Cardiac muscle cell (in vitro differentiated cells and primary cell): ENCODE results near the gene PTPN14. TPM values are rescaled to one million over a fixed set of nuclear protein-coding genes. Genes with fewer than 3 reads are reported as not detected.

ENCODE experiments used
- DNase-seq, 2 donors: peaks; one replicate each; pipeline versions ENCODE4 v3.0.0 to v3.0.0-alpha.2; 2010 to 2017; ENCODE audit warnings: low read depth in 1 of 2, low spot score in 1 of 2
- H3K27ac ChIP-seq: fragments of 200-600 bp; sonication (generic); 2 replicates; pipeline ENCODE4 v1.5.1; 2016
- H3K27me3 ChIP-seq: fragments of 200-600 bp; sonication (generic); 2 replicates; pipeline ENCODE4 v1.6.0; 2016; ENCODE audit warnings: control low read depth
- H3K36me3 ChIP-seq: fragments of 200-600 bp; sonication (generic); 2 replicates; pipeline ENCODE4 v1.5.1; 2016; ENCODE audit warnings: control low read depth
- H3K4me1 ChIP-seq: fragments of 200-600 bp; sonication (generic); 2 replicates; pipeline ENCODE4 v1.8.1; 2017; ENCODE audit warnings: low read depth, mild to moderate bottlenecking, mixed run types
- H3K4me3 ChIP-seq: fragments of 200-600 bp; sonication (generic); 2 replicates; pipeline ENCODE4 v1.5.1; 2016; ENCODE audit warnings: mild to moderate bottlenecking
- H3K9me3 ChIP-seq: fragments of 200-600 bp; sonication (generic); 2 replicates; pipeline ENCODE4 v1.5.1; 2017; ENCODE audit warnings: low read depth, mild to moderate bottlenecking, control low read depth
- polyA plus RNA-seq: library from polyadenylated mRNA; unstranded; fragments of >200 nt; fragmentation: Nextera tagmentation; extraction: Ambion mirVana; gene quantifications from 2 replicates; pipeline ENCODE4 v1.2.1, GENCODE V29; 2016
- total RNA-seq: library from RNA; depleted of rRNA; stranded (reverse); fragments of >200 nt; gene quantifications from 2 replicates; pipeline ENCODE4 v1.2.3, GENCODE V29; 2016
- TF ChIP-seq, protein P1 (sequence below): IDR thresholded peaks from 2 replicates; pipeline ENCODE4 v1.5.1; 2012; ENCODE audit warnings: low read depth, mild to moderate bottlenecking, low read length

Gene PTPN14
- total and polyA plus RNA-seq, 2 experiments from 2014 or later = 4.6 to 5.4 TPM

DNA sequence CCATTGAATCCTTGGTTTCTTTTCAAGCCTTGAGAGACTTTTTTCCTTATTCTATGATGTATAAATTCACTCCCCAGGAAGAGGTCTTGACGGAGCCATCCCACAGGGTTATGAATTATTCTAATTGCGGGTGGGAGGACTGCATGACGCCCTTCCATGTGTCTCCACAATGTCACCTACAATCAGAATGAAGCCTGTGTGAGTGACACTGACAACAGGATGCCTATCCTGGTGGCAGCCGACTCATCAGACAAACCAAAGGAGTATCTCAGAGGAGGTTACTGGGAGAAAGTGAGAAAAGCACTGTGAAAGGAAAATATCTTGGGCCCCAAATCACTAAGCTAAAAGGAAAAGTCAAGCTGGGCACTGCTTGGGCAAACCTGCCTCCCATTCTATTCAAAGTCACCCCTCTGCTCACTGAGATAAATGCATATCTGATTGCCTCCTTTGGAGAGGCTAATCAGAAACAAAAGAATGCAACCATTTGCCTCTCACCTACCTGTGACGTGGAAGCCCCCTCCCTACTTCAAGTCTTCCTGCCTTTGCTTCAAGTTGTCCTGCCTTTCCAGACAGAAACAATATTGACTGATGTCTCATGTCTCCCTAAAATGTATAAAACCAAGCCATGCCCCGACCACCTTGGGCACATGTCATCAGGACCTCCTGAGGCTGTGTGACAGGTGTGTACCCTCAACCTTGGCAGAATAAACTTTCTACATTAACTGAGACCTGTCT lies 172.0 kb downstream of the PTPN14 start:
- TF ChIP-seq, protein P1, sequence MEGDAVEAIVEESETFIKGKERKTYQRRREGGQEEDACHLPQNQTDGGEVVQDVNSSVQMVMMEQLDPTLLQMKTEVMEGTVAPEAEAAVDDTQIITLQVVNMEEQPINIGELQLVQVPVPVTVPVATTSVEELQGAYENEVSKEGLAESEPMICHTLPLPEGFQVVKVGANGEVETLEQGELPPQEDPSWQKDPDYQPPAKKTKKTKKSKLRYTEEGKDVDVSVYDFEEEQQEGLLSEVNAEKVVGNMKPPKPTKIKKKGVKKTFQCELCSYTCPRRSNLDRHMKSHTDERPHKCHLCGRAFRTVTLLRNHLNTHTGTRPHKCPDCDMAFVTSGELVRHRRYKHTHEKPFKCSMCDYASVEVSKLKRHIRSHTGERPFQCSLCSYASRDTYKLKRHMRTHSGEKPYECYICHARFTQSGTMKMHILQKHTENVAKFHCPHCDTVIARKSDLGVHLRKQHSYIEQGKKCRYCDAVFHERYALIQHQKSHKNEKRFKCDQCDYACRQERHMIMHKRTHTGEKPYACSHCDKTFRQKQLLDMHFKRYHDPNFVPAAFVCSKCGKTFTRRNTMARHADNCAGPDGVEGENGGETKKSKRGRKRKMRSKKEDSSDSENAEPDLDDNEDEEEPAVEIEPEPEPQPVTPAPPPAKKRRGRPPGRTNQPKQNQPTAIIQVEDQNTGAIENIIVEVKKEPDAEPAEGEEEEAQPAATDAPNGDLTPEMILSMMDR = no peak
- H3K9me3 ChIP-seq = no peaks in the 10 kb centered on the region
- no peak overlapping the region for H3K27ac ChIP-seq
- peaks cover 4% of the 10 kb centered on the region for H3K4me1 ChIP-seq
- DNase-seq = no peak
- H3K4me3 ChIP-seq = no peak overlapping the region
- peaks cover 6% of the 10 kb centered on the region for H3K36me3 ChIP-seq
- no peaks in the 10 kb centered on the region for H3K27me3 ChIP-seq

DNA sequence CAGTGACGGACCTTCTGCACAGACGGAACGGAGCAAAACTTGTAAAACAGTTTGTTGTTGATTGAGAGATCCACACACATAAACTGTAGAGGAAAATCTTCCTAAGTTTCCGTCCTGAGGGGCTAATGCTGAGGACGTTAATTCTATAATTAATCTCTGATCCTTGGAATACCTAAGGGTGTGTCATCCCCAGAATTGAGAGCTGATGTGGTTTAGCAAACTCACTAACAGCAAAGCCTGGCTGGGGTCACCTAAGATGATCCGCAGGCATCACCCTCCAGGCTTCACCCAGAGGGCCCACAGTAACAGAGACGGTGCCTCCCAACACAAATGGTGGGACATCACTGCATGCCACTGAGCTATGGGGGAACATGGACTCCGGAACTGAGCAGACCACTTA lies 172.9 kb downstream of the PTPN14 start:
- Histone ChIP-seq H3K27me3 (no peaks in the 10 kb centered on the region), H3K4me3 (no peak overlapping the region), H3K36me3 (peaks cover 6% of the 10 kb centered on the region), H3K4me1 (peaks cover 4% of the 10 kb centered on the region), H3K27ac (no peak overlapping the region), H3K9me3 (no peaks in the 10 kb centered on the region)
- TF ChIP-seq, protein P1 = no peak
- no peak for DNase-seq

DNA sequence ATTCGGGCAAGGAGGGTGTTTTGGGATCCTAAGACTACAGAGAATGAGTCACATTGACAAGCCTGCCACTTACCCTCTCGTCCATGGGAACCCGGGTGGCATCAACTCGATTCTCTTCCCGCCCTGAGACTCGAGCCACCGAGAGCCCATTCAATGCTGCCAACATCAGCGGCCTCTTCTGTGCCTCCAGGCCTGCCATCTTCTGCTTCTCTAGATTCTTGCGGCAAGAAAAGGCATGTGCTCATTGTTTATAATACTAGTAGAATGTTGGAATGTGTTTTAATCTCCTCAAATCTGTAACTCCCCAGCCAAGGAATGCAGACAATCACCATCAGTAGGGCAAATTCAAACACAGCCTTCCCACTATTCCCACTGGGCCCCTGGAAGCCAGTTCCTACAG lies 173.5 kb downstream of the PTPN14 start:
- peaks cover 2% of the 10 kb centered on the region for H3K36me3 ChIP-seq
- H3K27ac ChIP-seq = no peak overlapping the region

DNA sequence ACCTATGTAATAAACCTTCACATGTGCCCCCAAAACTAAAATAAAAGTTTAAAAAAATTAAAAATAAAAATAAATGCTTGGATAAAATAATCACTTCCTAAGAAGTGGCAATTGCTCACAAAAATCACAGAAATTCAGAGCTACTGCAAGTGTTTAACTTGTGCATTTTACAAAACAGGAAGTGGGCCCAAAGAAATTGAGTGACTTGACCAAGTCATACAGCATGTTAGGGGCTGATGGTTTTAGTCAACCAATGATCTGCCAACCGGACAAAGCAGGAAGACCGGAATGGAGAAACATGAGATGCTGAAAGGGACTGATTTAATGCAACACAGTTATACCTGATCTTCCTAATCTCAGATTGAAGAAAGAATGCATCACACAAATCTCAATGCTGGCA lies 173.9 kb downstream of the PTPN14 start:
- Histone ChIP-seq H3K27ac (no peak overlapping the region), H3K36me3 (no peaks in the 10 kb centered on the region), H3K4me3 (no peak overlapping the region), H3K9me3 (no peaks in the 10 kb centered on the region), H3K27me3 (no peaks in the 10 kb centered on the region), H3K4me1 (peaks cover 4% of the 10 kb centered on the region)
- DNase-seq = no peak
- TF ChIP-seq, protein P1 = no peak

More for the DNA sequence above, 173.5 kb downstream of the PTPN14 start:
- no peaks in the 10 kb centered on the region for H3K9me3 ChIP-seq
- no peak overlapping the region for H3K4me3 ChIP-seq
- TF ChIP-seq, protein P1 = no peak
- peak in 1 of 2 donors; percentile 85 for DNase-seq
- H3K27me3 ChIP-seq = no peaks in the 10 kb centered on the region
- peaks cover 4% of the 10 kb centered on the region for H3K4me1 ChIP-seq

DNA sequence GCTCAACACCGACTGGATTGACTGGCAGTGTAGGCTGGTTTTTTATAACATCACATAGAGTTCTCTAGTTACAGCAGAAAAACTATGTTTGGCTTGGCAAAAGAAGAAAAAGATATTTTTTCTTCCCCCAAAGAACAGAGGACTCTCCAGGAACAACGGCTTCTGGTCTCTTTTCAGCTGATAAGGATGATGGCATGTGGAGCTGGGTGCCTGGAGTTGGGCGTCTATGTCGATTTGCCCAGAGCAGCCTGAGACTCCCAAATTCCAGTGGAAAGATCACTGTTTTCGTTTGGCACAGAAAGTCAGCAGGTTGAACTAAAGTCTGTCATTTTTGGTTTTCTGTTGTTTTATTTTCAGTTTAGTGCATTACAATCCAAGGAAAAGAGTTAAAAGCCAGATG lies 179.3 kb downstream of the PTPN14 start:
- H3K27me3 ChIP-seq = no peaks in the 10 kb centered on the region
- H3K36me3 ChIP-seq = no peaks in the 10 kb centered on the region
- H3K4me3 ChIP-seq = no peak overlapping the region
- H3K4me1 ChIP-seq = peaks cover 9% of the 10 kb centered on the region
- no peaks in the 10 kb centered on the region for H3K9me3 ChIP-seq
- TF ChIP-seq, protein P1 = no peak
- H3K27ac ChIP-seq = no peak overlapping the region
- DNase-seq = peak in 1 of 2 donors; percentile 49
